Measurements from ENCODE around the gene GABRR3.

- TF ChIP-seq CTCF (IDR thresholded peaks at IDR 0.05; ENCODE audit: low read depth, low read length, poor library complexity, severe bottlenecking), result no peak
- TF ChIP-seq EZH2phosphoT487 (IDR thresholded peaks at IDR 0.05; ENCODE audit: borderline replicate concordance, low read length), result no peak
Measured at GRCh38 chr3:98002717-98003116, 32.4 kb downstream of the GABRR3 start.
